ENCODE measurements around the gene DDX25.

The DDX25 gene

GRCh38 chr11:125939081-125939521 is 34.8 kb downstream of the DDX25 start:
- peak; percentile 44 for DNase-seq

GRCh38 chr11:125940145-125940544 is 35.8 kb downstream of the DDX25 start:
- no peak for DNase-seq

- DNase-seq: peak; percentile 37
Observed at GRCh38 chr11:125941267-125941618, 36.9 kb downstream of the DDX25 start.

GRCh38 chr11:125941619-125942611 is 37.6 kb downstream of the DDX25 start:
- DNase-seq: peak; percentile 68

GRCh38 chr11:125942771-125943428 is 38.6 kb downstream of the DDX25 start:
- DNase-seq: peak; percentile 45

- DNase-seq: no peak
Observed at GRCh38 chr11:125943661-125944349, 39.5 kb downstream of the DDX25 start.

GRCh38 chr11:125944350-125945010 is 40.2 kb downstream of the DDX25 start:
- DNase-seq: peak; percentile 48

- DNase-seq: no peak
Observed at GRCh38 chr11:125945011-125945796, 40.9 kb downstream of the DDX25 start.

GRCh38 chr11:125945797-125946520 is 41.7 kb downstream of the DDX25 start, which contains the start of gene VSIG10L2:
TSS of gene VSIG10L2 (plus strand) at chr11:125946044. CDS start at chr11:125946056, 12 bp downstream.
- peak; percentile 47 for DNase-seq

GRCh38 chr11:125946712-125947418 is 42.6 kb downstream of the DDX25 start:
- DNase-seq: peak; percentile 42

GRCh38 chr11:125947419-125948277 is 43.3 kb downstream of the DDX25 start:
- no peak for DNase-seq

- DNase-seq: no peak
Observed at GRCh38 chr11:125948278-125949051, 44.2 kb downstream of the DDX25 start.

- DNase-seq: no peak
Observed at GRCh38 chr11:125949271-125950177, 45.2 kb downstream of the DDX25 start.

- DNase-seq: no peak
Observed at GRCh38 chr11:125950178-125950490, 45.8 kb downstream of the DDX25 start.

GRCh38 chr11:125950696-125951651 is 46.7 kb downstream of the DDX25 start:
- no peak for DNase-seq

GRCh38 chr11:125951731-125952130 is 47.4 kb downstream of the DDX25 start:
- DNase-seq: no peak
